Measurements from ENCODE around the gene FILIP1L.
"Not testable (repeated sequence)": the region's sequence is repeated elsewhere in the genome, so short reads cannot be mapped to it uniquely, and the experiment has no call there.

FILIP1L gene

DNA sequence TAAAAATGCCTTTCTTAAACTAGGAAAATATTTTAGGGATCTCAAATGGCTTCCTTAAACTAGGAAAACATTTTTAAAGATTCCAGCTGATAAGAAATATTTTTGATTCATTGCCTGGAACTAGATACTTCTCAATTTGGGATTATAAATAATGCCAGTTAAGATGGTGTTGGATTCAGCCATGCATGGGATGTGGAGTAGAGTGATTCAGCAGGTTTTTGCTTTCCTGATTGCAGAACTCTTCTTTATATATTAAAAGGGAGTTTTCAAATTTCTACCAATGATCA lies 15.6 kb downstream of the FILIP1L start:
- TF ChIP-seq CTCF (IDR thresholded peaks at IDR 0.05; ENCODE audit: extremely low read depth, missing control alignments) = no peak
- no peak for DNase-seq (ENCODE audit: low spot score)

DNA sequence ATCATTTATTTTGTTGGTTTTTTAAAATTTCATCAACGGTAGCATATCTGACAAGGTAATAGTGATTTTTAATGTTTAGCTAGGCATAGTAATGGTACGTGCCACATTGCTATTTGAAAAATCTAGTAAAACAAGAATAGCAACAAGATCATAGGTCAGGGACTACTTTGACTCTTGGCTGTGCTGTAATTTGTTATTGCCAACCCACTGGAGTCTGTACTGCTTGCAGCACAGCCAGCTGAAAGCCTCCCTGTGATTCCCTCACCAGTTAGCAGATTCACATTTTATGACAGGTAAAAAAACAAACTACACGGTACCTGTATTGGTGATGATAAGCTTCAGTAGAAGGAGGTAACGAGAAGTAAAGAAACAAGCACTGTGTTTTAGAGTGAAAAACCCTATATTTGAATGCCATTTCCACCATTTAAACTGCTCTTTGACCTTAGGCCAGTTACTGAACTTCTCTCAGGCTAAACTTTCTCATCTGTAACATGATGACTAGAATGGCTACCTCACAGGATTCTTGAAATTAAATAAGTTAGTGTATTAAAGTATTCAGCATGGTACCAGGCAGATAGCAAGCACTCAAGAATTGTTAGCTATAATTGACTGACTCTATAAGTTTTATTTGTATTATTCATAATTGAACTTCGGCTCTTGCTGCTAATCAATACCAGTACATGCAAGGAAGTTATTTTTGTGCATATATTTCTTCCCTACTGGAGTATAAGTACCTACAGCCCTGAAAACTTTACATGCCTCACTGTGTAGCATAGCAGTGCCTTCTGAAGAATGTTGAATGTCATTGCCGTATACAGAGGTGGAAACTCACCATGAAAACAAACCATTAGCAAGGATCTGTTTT lies 16.1 kb downstream of the FILIP1L start:
- no peak for TF ChIP-seq CTCF (IDR thresholded peaks at IDR 0.05; ENCODE audit: extremely low read depth, missing control alignments)
- DNase-seq (ENCODE audit: low spot score) = no peak

- TF ChIP-seq CTCF (IDR thresholded peaks at IDR 0.05; ENCODE audit: extremely low read depth, missing control alignments) = no peak
- DNase-seq (ENCODE audit: low spot score) = no peak
Measured at GRCh38 chr3:100096866-100097265, 17.4 kb downstream of the FILIP1L start.

- not testable (repeated sequence) for DNase-seq (ENCODE audit: low spot score)
Measured at GRCh38 chr3:100096286-100096685, 18.0 kb downstream of the FILIP1L start.

- no peak for DNase-seq (ENCODE audit: low spot score)
- no peak for TF ChIP-seq CTCF (IDR thresholded peaks at IDR 0.05; ENCODE audit: extremely low read depth, missing control alignments)
Measured at GRCh38 chr3:100093831-100094230, 20.5 kb downstream of the FILIP1L start.

DNA sequence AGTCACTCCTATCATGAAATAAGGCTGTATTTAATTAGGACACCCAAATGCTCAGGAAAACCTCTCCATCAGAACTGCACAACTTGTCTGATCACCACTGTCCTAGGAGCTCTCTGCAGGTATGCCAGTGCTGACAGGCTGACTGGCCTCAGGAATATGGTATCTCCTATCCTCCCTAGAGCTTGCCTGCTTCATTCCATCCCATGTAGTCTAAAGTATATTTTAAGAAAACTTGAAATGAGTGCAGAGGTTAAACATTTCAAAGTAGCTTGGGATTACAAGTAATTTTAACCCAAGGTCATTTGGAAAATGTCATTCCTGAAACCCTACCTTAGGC lies 23.7 kb downstream of the FILIP1L start:
- TF ChIP-seq CTCF (IDR thresholded peaks at IDR 0.05; ENCODE audit: extremely low read depth, missing control alignments) = no peak
- no peak for DNase-seq (ENCODE audit: low spot score)

DNA sequence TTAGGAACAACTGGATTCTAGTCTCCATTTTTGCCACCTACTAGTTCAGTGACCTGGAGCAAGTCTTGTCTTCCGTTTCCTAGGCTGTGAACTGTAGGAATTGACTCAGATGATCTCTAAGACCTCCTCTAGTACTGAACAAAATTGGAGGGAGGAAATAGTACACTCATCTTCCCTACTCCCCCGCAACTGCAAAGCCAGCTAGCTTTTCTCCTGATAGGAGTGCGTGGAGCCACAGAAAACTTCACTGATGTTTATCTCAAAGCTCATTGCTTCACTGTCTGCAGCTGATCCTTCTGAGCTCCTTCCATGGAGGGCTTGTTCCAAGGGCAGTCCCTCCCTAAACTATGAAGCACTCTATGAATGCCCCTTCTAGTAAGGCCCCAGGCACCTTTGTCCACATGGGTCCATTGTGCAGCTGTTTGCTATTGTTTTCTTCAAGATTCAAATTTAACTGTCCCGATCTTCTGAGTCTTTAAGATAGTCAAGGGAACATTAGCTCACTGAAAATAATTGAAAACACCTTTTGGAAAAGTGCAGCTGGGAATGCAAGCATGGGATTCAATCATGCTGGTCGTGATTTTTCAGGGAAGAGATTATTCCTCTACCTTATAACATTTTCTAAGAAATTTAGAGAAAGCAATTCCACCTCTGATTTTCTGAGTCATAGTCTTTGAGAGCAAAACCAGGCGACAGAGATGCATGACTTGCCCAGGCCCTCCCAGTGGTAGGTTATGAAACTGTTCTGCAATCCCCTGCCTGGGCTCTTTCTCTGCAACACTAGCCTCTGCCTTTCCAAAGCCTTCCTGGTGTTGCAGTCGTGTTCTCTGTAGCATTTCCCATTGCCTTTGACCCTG lies 24.3 kb downstream of the FILIP1L start:
- peak; percentile 20 for TF ChIP-seq CTCF (IDR thresholded peaks at IDR 0.05; ENCODE audit: extremely low read depth, missing control alignments)
- DNase-seq (ENCODE audit: low spot score) = peak; percentile 28
